GM21737 (cell line): ENCODE data around the gene ECPAS.
"Not testable (repeated sequence)": the region's sequence is repeated elsewhere in the genome, so short reads cannot be mapped to it uniquely, and the experiment has no call there.

Source experiments
- ATAC-seq: cut with Tn5 transposase; IDR thresholded peaks from one replicate; pipeline ENCODE4 v1.9.1; 2021; ENCODE audit warnings: mild to moderate bottlenecking, moderate library complexity; ENCODE audit not compliant: unreplicated experiment

Gene ECPAS

GRCh38 chr9:111414406-111414805 is 69.8 kb downstream of the ECPAS start:
- no peak for ATAC-seq

GRCh38 chr9:111413996-111414395 is 70.2 kb downstream of the ECPAS start:
- ATAC-seq = no peak

- no peak for ATAC-seq
Measured at GRCh38 chr9:111412280-111412679, 71.9 kb downstream of the ECPAS start.

- ATAC-seq = no peak
Measured at GRCh38 chr9:111411266-111411665, 72.9 kb downstream of the ECPAS start.

- ATAC-seq = no peak
Measured at GRCh38 chr9:111407813-111408212, 76.4 kb downstream of the ECPAS start.

GRCh38 chr9:111405701-111406100 is 78.5 kb downstream of the ECPAS start:
- no peak for ATAC-seq

- not testable (repeated sequence) for ATAC-seq
Measured at GRCh38 chr9:111401486-111401885, 82.7 kb downstream of the ECPAS start.

GRCh38 chr9:111400564-111400898 is 83.7 kb downstream of the ECPAS start:
- no peak for ATAC-seq

- no peak for ATAC-seq
Measured at GRCh38 chr9:111399772-111400563, 84.2 kb downstream of the ECPAS start.

- ATAC-seq = no peak
Measured at GRCh38 chr9:111399211-111399739, 84.9 kb downstream of the ECPAS start.

GRCh38 chr9:111393971-111394370 is 90.2 kb downstream of the ECPAS start:
- no peak for ATAC-seq

GRCh38 chr9:111389406-111389805 is 94.8 kb downstream of the ECPAS start:
- no peak for ATAC-seq

GRCh38 chr9:111386386-111386785 is 97.8 kb downstream of the ECPAS start:
- ATAC-seq = no peak

- ATAC-seq = no peak
Measured at GRCh38 chr9:111381006-111381405, 103.2 kb downstream of the ECPAS start.

- no peak for ATAC-seq
Measured at GRCh38 chr9:111375817-111376564, 108.2 kb downstream of the ECPAS start.

GRCh38 chr9:111375062-111375461 is 109.1 kb downstream of the ECPAS start:
- no peak for ATAC-seq

GRCh38 chr9:111372297-111372696 is 111.9 kb downstream of the ECPAS start:
- no peak for ATAC-seq

GRCh38 chr9:111366978-111367377 is 117.2 kb downstream of the ECPAS start:
- no peak for ATAC-seq

GRCh38 chr9:111362526-111362925 is 121.7 kb downstream of the ECPAS start:
- ATAC-seq = no peak

GRCh38 chr9:111360881-111361280 is 123.3 kb downstream of the ECPAS start:
- ATAC-seq = no peak

GRCh38 chr9:111356481-111357244 is 127.5 kb downstream of the ECPAS start:
- ATAC-seq = no peak
